Measurements from ENCODE around the gene EPHX1.

EPHX1 gene

GRCh38 chr1:225870911-225871310 is 61.0 kb downstream of the EPHX1 start:
- Histone ChIP-seq H3K36me3 (ENCODE audit: control insufficient read depth, low read length) (no peaks in the 10 kb centered on the region), H3K27me3 (ENCODE audit: control insufficient read depth, low read length) (no peaks in the 10 kb centered on the region), H3K4me3 (ENCODE audit: low read length) (no peak overlapping the region), H3F3A (ENCODE audit: control insufficient read depth, insufficient read depth) (no peaks in the 10 kb centered on the region), H3K4me2 (ENCODE audit: low read length) (no peak overlapping the region), H3K9me3 (ENCODE audit: control insufficient read depth, insufficient read depth, low read length) (no peaks in the 10 kb centered on the region), H3K4me1 (ENCODE audit: control insufficient read depth, low read length) (no peaks in the 10 kb centered on the region), H3K27ac (ENCODE audit: low read depth, low read length) (no peak overlapping the region), H4K20me1 (ENCODE audit: control insufficient read depth, insufficient read depth, low read depth, low read length) (no peaks in the 10 kb centered on the region), H3K79me2 (ENCODE audit: control insufficient read depth, low read length) (no peaks in the 10 kb centered on the region), H3K9me2 (replicated peaks; ENCODE audit: control insufficient read depth, low read length) (no peaks in the 10 kb centered on the region)
- TF ChIP-seq, protein P1, sequence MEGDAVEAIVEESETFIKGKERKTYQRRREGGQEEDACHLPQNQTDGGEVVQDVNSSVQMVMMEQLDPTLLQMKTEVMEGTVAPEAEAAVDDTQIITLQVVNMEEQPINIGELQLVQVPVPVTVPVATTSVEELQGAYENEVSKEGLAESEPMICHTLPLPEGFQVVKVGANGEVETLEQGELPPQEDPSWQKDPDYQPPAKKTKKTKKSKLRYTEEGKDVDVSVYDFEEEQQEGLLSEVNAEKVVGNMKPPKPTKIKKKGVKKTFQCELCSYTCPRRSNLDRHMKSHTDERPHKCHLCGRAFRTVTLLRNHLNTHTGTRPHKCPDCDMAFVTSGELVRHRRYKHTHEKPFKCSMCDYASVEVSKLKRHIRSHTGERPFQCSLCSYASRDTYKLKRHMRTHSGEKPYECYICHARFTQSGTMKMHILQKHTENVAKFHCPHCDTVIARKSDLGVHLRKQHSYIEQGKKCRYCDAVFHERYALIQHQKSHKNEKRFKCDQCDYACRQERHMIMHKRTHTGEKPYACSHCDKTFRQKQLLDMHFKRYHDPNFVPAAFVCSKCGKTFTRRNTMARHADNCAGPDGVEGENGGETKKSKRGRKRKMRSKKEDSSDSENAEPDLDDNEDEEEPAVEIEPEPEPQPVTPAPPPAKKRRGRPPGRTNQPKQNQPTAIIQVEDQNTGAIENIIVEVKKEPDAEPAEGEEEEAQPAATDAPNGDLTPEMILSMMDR (IDR thresholded peaks at IDR 0.05; ENCODE audit: low read depth, low read length, poor library complexity, severe bottlenecking), result no peak
- no peak for TF ChIP-seq EZH2phosphoT487 (IDR thresholded peaks at IDR 0.05; ENCODE audit: borderline replicate concordance, low read length)

- Histone ChIP-seq H3K79me2 (ENCODE audit: control insufficient read depth, low read length) (no peaks in the 10 kb centered on the region), H3F3A (ENCODE audit: control insufficient read depth, insufficient read depth) (no peaks in the 10 kb centered on the region), H3K27ac (ENCODE audit: low read depth, low read length) (no peak overlapping the region), H3K9me3 (ENCODE audit: control insufficient read depth, insufficient read depth, low read length) (no peaks in the 10 kb centered on the region), H3K27me3 (ENCODE audit: control insufficient read depth, low read length) (no peaks in the 10 kb centered on the region), H4K20me1 (ENCODE audit: control insufficient read depth, insufficient read depth, low read depth, low read length) (no peaks in the 10 kb centered on the region), H3K4me3 (ENCODE audit: low read length) (no peak overlapping the region), H3K36me3 (ENCODE audit: control insufficient read depth, low read length) (no peaks in the 10 kb centered on the region), H3K4me1 (ENCODE audit: control insufficient read depth, low read length) (no peaks in the 10 kb centered on the region), H3K9me2 (replicated peaks; ENCODE audit: control insufficient read depth, low read length) (no peaks in the 10 kb centered on the region), H3K4me2 (ENCODE audit: low read length) (no peak overlapping the region)
- no peak for TF ChIP-seq EZH2phosphoT487 (IDR thresholded peaks at IDR 0.05; ENCODE audit: borderline replicate concordance, low read length)
- TF ChIP-seq, protein P1 (IDR thresholded peaks at IDR 0.05; ENCODE audit: low read depth, low read length, poor library complexity, severe bottlenecking), result no peak
These were observed 61.6 kb downstream of the EPHX1 start for GRCh38 chr1:225871359-225872074.

DNA sequence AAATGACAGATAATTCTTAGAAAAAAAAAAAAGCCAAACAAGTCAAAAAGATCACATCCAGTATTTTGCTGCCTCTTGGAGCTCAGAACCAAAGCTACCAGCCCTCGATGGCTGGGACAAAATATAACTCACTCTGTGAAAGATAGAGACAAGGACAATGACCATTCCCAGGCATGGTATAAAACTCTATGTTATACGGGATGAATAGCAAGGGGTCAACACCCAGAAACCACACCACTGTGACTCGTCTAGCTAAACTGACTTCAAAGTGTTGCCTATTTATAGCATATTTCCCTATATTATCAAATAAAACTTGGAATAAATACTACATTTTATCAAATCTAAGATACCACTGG is 62.1 kb downstream of the EPHX1 start:
- H3K9me2 ChIP-seq (replicated peaks; ENCODE audit: control insufficient read depth, low read length), result no peaks in the 10 kb centered on the region
- no peaks in the 10 kb centered on the region for H3F3A ChIP-seq (ENCODE audit: control insufficient read depth, insufficient read depth)
- H3K9me3 ChIP-seq (ENCODE audit: control insufficient read depth, insufficient read depth, low read length), result no peaks in the 10 kb centered on the region
- H3K27ac ChIP-seq (ENCODE audit: low read depth, low read length), result no peak overlapping the region
- H3K36me3 ChIP-seq (ENCODE audit: control insufficient read depth, low read length), result no peaks in the 10 kb centered on the region
- H3K27me3 ChIP-seq (ENCODE audit: control insufficient read depth, low read length), result no peaks in the 10 kb centered on the region
- no peak overlapping the region for H3K4me3 ChIP-seq (ENCODE audit: low read length)
- H4K20me1 ChIP-seq (ENCODE audit: control insufficient read depth, insufficient read depth, low read depth, low read length), result no peaks in the 10 kb centered on the region
- no peaks in the 10 kb centered on the region for H3K4me1 ChIP-seq (ENCODE audit: control insufficient read depth, low read length)
- no peak for TF ChIP-seq EZH2phosphoT487 (IDR thresholded peaks at IDR 0.05; ENCODE audit: borderline replicate concordance, low read length)
- TF ChIP-seq, protein P1 (IDR thresholded peaks at IDR 0.05; ENCODE audit: low read depth, low read length, poor library complexity, severe bottlenecking), result no peak
- H3K79me2 ChIP-seq (ENCODE audit: control insufficient read depth, low read length), result no peaks in the 10 kb centered on the region
- no peak overlapping the region for H3K4me2 ChIP-seq (ENCODE audit: low read length)

All from DOHH2 (cell line).